Measurements from ENCODE around the gene AIRE. TPM values are rescaled to one million over a fixed set of nuclear protein-coding genes. Genes with fewer than 3 reads are reported as not detected.

AIRE gene
- total RNA-seq, 1 donor from 2014 or later, result not detected

DNA sequence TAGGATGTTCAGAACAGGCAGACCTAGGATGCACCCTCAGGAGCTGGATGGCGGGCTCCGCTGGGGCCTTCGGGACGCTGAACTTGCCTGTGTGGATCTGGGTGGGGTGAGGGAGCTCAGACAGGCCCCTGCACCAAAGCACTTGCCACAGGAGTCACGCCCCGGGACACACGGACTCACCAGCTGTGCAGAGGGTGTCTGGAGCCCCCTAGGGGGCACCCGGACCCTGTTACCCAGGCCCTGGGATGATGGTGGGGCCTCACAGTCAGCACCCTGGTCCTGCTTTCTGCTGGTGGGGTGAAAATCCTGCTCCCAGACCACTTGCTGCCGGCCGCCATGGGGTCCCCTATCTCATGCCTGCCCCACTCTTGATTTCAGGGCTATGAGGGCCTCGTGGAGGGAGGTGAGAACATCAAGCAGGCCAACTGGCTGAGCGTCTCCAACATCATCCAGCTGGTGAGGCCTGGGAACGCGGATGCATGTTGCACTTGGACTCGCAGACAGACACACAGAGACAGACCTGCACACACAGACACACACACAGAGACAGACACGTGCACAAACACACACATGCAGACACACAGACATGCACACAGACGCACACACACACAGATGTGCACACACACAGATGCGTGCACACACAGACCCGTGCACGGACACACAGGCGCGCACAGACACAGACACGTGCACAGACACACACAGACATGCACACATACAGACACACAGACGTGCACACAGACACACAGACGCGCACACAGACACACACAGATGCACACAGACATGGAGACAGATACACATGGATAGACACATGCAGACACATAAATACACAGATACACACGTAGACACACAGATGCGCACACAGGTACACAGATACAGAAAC is 25.2 kb downstream of the AIRE start:
- Mint-ChIP-seq H3K4me1 (ENCODE audit: low read depth) (peaks cover 2% of the 10 kb centered on the region), H3K36me3 (ENCODE audit: insufficient read depth) (peaks cover 11% of the 10 kb centered on the region), H3K4me3 (ENCODE audit: low read depth) (no peak overlapping the region), H3K9me3 (ENCODE audit: low read depth) (no peaks in the 10 kb centered on the region), H3K27ac (no peak overlapping the region), H3K27me3 (no peaks in the 10 kb centered on the region)
- no peak for DNase-seq (ENCODE audit: low spot score, unreplicated experiment)
- TF ChIP-seq, protein P1, sequence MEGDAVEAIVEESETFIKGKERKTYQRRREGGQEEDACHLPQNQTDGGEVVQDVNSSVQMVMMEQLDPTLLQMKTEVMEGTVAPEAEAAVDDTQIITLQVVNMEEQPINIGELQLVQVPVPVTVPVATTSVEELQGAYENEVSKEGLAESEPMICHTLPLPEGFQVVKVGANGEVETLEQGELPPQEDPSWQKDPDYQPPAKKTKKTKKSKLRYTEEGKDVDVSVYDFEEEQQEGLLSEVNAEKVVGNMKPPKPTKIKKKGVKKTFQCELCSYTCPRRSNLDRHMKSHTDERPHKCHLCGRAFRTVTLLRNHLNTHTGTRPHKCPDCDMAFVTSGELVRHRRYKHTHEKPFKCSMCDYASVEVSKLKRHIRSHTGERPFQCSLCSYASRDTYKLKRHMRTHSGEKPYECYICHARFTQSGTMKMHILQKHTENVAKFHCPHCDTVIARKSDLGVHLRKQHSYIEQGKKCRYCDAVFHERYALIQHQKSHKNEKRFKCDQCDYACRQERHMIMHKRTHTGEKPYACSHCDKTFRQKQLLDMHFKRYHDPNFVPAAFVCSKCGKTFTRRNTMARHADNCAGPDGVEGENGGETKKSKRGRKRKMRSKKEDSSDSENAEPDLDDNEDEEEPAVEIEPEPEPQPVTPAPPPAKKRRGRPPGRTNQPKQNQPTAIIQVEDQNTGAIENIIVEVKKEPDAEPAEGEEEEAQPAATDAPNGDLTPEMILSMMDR (IDR thresholded peaks at IDR 0.05; ENCODE audit: unreplicated experiment), result no peak

DNA sequence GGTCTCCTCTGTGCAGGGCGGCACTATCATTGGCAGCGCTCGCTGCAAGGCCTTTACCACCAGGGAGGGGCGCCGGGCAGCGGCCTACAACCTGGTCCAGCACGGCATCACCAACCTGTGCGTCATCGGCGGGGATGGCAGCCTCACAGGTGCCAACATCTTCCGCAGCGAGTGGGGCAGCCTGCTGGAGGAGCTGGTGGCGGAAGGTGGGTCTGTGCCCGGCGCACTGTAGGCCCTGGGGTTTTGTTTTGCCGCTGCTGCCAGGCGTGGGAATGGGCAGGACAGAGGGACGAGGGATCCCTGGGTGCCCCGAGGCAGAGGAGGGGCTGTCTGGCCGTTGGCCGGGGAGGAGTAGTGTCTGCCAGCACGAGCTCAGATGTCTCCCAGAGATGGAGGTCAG is 26.4 kb downstream of the AIRE start:
- Mint-ChIP-seq H3K4me3 (ENCODE audit: low read depth) (no peak overlapping the region), H3K9me3 (ENCODE audit: low read depth) (no peaks in the 10 kb centered on the region), H3K27ac (no peak overlapping the region), H3K27me3 (no peaks in the 10 kb centered on the region), H3K36me3 (ENCODE audit: insufficient read depth) (peaks cover 11% of the 10 kb centered on the region), H3K4me1 (ENCODE audit: low read depth) (peaks cover 2% of the 10 kb centered on the region)
- no peak for DNase-seq (ENCODE audit: low spot score, unreplicated experiment)
- TF ChIP-seq, protein P1 (IDR thresholded peaks at IDR 0.05; ENCODE audit: unreplicated experiment), result no peak

DNA sequence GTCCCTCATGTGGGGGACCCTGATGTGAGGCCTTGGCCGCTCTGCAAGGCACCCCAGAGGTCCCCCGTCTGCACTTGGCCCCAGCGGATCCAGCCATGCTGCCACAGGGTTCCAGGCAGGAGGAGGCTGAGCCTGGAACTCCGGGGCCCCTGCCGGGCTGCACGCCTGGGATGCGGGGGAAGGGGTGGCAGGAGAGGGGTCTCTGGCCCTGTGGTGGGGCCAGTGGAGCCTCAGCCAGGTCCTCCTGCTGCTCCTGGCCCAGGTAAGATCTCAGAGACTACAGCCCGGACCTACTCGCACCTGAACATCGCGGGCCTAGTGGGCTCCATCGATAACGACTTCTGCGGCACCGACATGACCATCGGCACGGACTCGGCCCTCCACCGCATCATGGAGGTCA is 27.0 kb downstream of the AIRE start:
- H3K4me3 Mint-ChIP-seq (ENCODE audit: low read depth), result no peak overlapping the region
- H3K36me3 Mint-ChIP-seq (ENCODE audit: insufficient read depth), result peaks cover 9% of the 10 kb centered on the region
- no peak overlapping the region for H3K27ac Mint-ChIP-seq
- H3K9me3 Mint-ChIP-seq (ENCODE audit: low read depth), result no peaks in the 10 kb centered on the region
- no peaks in the 10 kb centered on the region for H3K4me1 Mint-ChIP-seq (ENCODE audit: low read depth)
- H3K27me3 Mint-ChIP-seq, result no peaks in the 10 kb centered on the region
- no peak for DNase-seq (ENCODE audit: low spot score, unreplicated experiment)
- TF ChIP-seq, protein P1 (IDR thresholded peaks at IDR 0.05; ENCODE audit: unreplicated experiment), result no peak

DNA sequence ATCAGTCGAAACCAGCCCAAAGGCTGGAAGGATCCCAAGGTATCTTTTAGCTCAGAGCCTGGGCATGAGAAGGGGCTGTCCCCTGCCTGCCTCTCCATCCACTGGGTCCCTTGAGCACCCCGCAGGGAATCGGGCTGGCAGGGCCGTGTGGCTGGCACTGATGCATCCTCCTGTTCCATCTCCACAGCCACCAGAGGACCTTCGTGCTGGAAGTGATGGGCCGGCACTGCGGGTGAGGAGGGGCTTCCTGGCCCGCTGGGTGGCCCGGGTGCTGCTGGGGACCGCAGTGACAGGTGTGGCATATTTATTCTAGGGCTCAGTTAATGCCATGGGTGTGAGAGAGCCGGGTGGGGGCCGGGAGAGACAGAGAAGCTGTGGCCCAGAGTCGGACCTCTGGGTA is 27.8 kb downstream of the AIRE start:
- no peak for DNase-seq (ENCODE audit: low spot score, unreplicated experiment)
- no peaks in the 10 kb centered on the region for H3K9me3 Mint-ChIP-seq (ENCODE audit: low read depth)
- no peaks in the 10 kb centered on the region for H3K27me3 Mint-ChIP-seq
- no peak overlapping the region for H3K27ac Mint-ChIP-seq
- TF ChIP-seq, protein P1 (IDR thresholded peaks at IDR 0.05; ENCODE audit: unreplicated experiment), result no peak
- H3K36me3 Mint-ChIP-seq (ENCODE audit: insufficient read depth), result peaks cover 5% of the 10 kb centered on the region
- no peaks in the 10 kb centered on the region for H3K4me1 Mint-ChIP-seq (ENCODE audit: low read depth)
- no peak overlapping the region for H3K4me3 Mint-ChIP-seq (ENCODE audit: low read depth)

DNA sequence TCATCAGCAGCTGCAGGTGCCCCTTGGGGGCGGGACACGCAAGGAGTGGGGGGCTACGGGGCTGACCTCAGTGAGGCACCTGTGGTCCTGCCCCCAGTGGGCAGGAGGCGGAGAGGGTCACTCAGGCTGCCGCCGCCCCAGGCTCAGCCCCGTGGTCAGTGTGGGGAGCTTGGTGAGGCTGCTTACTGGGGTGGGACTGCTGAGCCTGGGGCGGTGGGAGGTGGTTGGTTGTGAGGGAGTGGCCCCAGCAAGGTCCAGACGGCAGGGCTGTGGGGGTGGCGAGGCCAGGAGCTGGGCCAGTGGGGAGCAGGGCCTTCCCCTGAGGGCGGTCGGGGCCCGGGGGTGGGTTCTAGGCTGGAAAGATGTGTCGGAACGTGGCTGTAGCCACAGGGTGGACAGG is 28.5 kb downstream of the AIRE start:
- no peaks in the 10 kb centered on the region for H3K9me3 Mint-ChIP-seq (ENCODE audit: low read depth)
- H3K27ac Mint-ChIP-seq, result no peak overlapping the region

More for the DNA sequence above, 28.5 kb downstream of the AIRE start:
- H3K4me3 Mint-ChIP-seq (ENCODE audit: low read depth), result no peak overlapping the region
- peaks cover 5% of the 10 kb centered on the region for H3K36me3 Mint-ChIP-seq (ENCODE audit: insufficient read depth)
- H3K27me3 Mint-ChIP-seq, result no peaks in the 10 kb centered on the region
- DNase-seq (ENCODE audit: low spot score, unreplicated experiment), result no peak
- TF ChIP-seq, protein P1 (IDR thresholded peaks at IDR 0.05; ENCODE audit: unreplicated experiment), result no peak
- H3K4me1 Mint-ChIP-seq (ENCODE audit: low read depth), result no peaks in the 10 kb centered on the region

All from progenitor cell of endocrine pancreas (in vitro differentiated cells).